SK-N-SH treated with all-trans-retinoic acid at 6 μM for 48 hours (cell line): ENCODE data around the gene NEK4.
A peak's percentile ranks its signal among the peaks of the same experiment; 100 is the strongest.

ENCODE experiments used
- ATAC-seq: fragments of 200-7000 bp; cut with Tn5 transposase; 3 replicates; pipeline ENCODE4 v1.9.1; 2020; ENCODE audit warnings: mild to moderate bottlenecking, moderate library complexity
- ARNTL ChIP-seq: fragments of 450-650 bp; formaldehyde crosslinking; IDR thresholded peaks from 2 replicates; pipeline ENCODE4 v1.5.0; 2020; ENCODE audit warnings: low read depth, mild to moderate bottlenecking, moderate library complexity, borderline replicate concordance
- CREB5 ChIP-seq: fragments of 250-450 bp; sonication (Bioruptor Pico); IDR thresholded peaks from 2 replicates; pipeline ENCODE4 v1.5.1; 2020; ENCODE audit warnings: low read depth, mild to moderate bottlenecking, moderate library complexity
- CSDC2 ChIP-seq: fragments of 250-450 bp; sonication (Bioruptor Pico); IDR thresholded peaks from 2 replicates; pipeline ENCODE4 v1.5.0; 2020; ENCODE audit warnings: mild to moderate bottlenecking, moderate library complexity
- ESRRG ChIP-seq: fragments of 250-450 bp; sonication (Bioruptor Pico); IDR thresholded peaks from 2 replicates; pipeline ENCODE4 v1.6.1; 2021; ENCODE audit warnings: mild to moderate bottlenecking
- GLIS3 ChIP-seq: fragments of 250-450 bp; sonication (Bioruptor Pico); IDR thresholded peaks from 2 replicates; pipeline ENCODE4 v1.5.0; 2020; ENCODE audit warnings: mild to moderate bottlenecking, moderate library complexity
- ISL1 ChIP-seq: fragments of 250-450 bp; sonication (Bioruptor Pico); IDR thresholded peaks from 2 replicates; pipeline ENCODE4 v2.1.2; 2022; ENCODE audit warnings: mild to moderate bottlenecking, moderate library complexity
- OSR1 ChIP-seq: fragments of 250-450 bp; sonication (Bioruptor Pico); IDR thresholded peaks from 2 replicates; pipeline ENCODE4 v1.8.0; 2022; ENCODE audit warnings: moderate library complexity, mild to moderate bottlenecking, inconsistent platforms
- PPARA ChIP-seq: fragments of 250-450 bp; sonication (Bioruptor Pico); IDR thresholded peaks from 2 replicates; pipeline ENCODE4 v1.5.0; 2020; ENCODE audit warnings: mild to moderate bottlenecking, borderline replicate concordance
- RARB ChIP-seq: fragments of 250-450 bp; sonication (Bioruptor Pico); IDR thresholded peaks from 2 replicates; pipeline ENCODE4 v1.8.0; 2021; ENCODE audit warnings: mild to moderate bottlenecking, moderate library complexity
- SNAI2 ChIP-seq: fragments of 250-450 bp; sonication (Bioruptor Pico); IDR thresholded peaks from 2 replicates; pipeline ENCODE4 v1.5.0; 2020; ENCODE audit warnings: mild to moderate bottlenecking, moderate library complexity
- TCF4 ChIP-seq: fragments of 250-450 bp; sonication (Bioruptor Pico); IDR thresholded peaks from 2 replicates; pipeline ENCODE4 v1.8.0; 2021; ENCODE audit warnings: mild to moderate bottlenecking, moderate library complexity, borderline replicate concordance
- TOX ChIP-seq: fragments of 250-450 bp; sonication (Bioruptor Pico); IDR thresholded peaks from 2 replicates; pipeline ENCODE4 v1.8.0; 2021; ENCODE audit warnings: mild to moderate bottlenecking, moderate library complexity, borderline replicate concordance
- TSHZ2 ChIP-seq: fragments of 250-450 bp; sonication (Bioruptor Pico); IDR thresholded peaks from 2 replicates; pipeline ENCODE4 v1.5.0; 2020; ENCODE audit warnings: mild to moderate bottlenecking, moderate library complexity
- ZC3H10 ChIP-seq: fragments of 250-450 bp; sonication (Bioruptor Pico); IDR thresholded peaks from 2 replicates; pipeline ENCODE4 v1.5.1; 2021; ENCODE audit warnings: mild to moderate bottlenecking, moderate library complexity
- ZFP3 ChIP-seq: fragments of 250-450 bp; sonication (Bioruptor Pico); IDR thresholded peaks from 2 replicates; pipeline ENCODE4 v1.5.0; 2020; ENCODE audit warnings: mild to moderate bottlenecking, moderate library complexity
- ZFP30 ChIP-seq: fragments of 450-650 bp; formaldehyde crosslinking; IDR thresholded peaks from 2 replicates; pipeline ENCODE4 v1.5.0; 2022; ENCODE audit warnings: mild to moderate bottlenecking, moderate library complexity
- ZNF565 ChIP-seq: fragments of 450-650 bp; formaldehyde crosslinking; conservative IDR thresholded peaks from 2 replicates; pipeline ENCODE4 v1.5.0; 2020; ENCODE audit warnings: low read depth, mild to moderate bottlenecking, moderate library complexity
- ZNF70 ChIP-seq: fragments of 450-650 bp; formaldehyde crosslinking; IDR thresholded peaks from 2 replicates; pipeline ENCODE4 v1.5.0; 2020; ENCODE audit warnings: mild to moderate bottlenecking, moderate library complexity
- ZNF8 ChIP-seq: fragments of 450-650 bp; formaldehyde crosslinking; IDR thresholded peaks from 2 replicates; pipeline ENCODE4 v1.5.0; 2020; ENCODE audit warnings: mild to moderate bottlenecking, moderate library complexity
- TF ChIP-seq, protein P1 (sequence below): fragments of 250-450 bp; sonication (Bioruptor Pico); IDR thresholded peaks from 2 replicates; pipeline ENCODE4 v1.8.0; 2021; ENCODE audit warnings: low read depth, mild to moderate bottlenecking, moderate library complexity, borderline replicate concordance
- TF ChIP-seq, protein P2 (sequence below): fragments of 250-450 bp; sonication (Bioruptor Pico); IDR thresholded peaks from 2 replicates; pipeline ENCODE4 v1.5.1; 2021; ENCODE audit warnings: mild to moderate bottlenecking, moderate library complexity
- TF ChIP-seq, protein P3 (sequence below): fragments of 250-450 bp; sonication (Bioruptor Pico); IDR thresholded peaks from 2 replicates; pipeline ENCODE4 v1.8.0; 2020; ENCODE audit warnings: mild to moderate bottlenecking, moderate library complexity, borderline replicate concordance

NEK4 gene

GRCh38 chr3:52752045-52752660, 18.6 kb downstream of the NEK4 start (continued):
- TF ChIP-seq, protein P1, sequence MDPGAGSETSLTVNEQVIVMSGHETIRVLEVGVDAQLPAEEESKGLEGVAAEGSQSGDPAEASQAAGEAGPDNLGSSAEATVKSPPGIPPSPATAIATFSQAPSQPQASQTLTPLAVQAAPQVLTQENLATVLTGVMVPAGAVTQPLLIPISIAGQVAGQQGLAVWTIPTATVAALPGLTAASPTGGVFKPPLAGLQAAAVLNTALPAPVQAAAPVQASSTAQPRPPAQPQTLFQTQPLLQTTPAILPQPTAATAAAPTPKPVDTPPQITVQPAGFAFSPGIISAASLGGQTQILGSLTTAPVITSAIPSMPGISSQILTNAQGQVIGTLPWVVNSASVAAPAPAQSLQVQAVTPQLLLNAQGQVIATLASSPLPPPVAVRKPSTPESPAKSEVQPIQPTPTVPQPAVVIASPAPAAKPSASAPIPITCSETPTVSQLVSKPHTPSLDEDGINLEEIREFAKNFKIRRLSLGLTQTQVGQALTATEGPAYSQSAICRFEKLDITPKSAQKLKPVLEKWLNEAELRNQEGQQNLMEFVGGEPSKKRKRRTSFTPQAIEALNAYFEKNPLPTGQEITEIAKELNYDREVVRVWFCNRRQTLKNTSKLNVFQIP (CRISPR knock-in tag), result no peak
- TF ChIP-seq OSR1 (CRISPR knock-in tag) (no peak), CSDC2 (CRISPR knock-in tag) (no peak), SNAI2 (CRISPR knock-in tag) (no peak)

- TF ChIP-seq PPARA, result no peak
- no peak for ATAC-seq
These were observed 27.0 kb downstream of the NEK4 start for GRCh38 chr3:52743721-52744120.

DNA sequence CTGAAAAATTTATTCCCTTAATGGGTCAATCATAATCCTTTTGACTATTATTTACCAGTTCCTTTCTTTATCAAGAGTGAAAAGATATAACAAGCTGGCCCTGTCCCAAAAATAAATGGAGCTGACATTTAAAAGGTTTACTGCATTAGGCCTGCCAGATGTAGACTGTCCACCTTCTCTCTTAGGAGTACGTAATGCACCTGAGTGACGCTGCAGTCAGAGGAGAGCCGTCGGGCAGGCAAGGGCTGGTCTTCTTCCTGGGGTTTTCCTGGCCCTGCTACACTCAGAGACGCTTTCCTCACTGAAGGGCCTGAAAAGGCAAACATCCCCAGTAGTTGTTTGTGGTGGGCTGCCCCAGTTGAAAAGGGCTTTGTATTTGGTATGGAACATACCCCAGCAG, 27.6 kb downstream of the NEK4 start:
- no peak for ATAC-seq
- TF ChIP-seq ESRRG (CRISPR knock-in tag) (no peak), ZNF8 (CRISPR knock-in tag) (no peak), TOX (CRISPR knock-in tag) (no peak), CSDC2 (CRISPR knock-in tag) (no peak), GLIS3 (CRISPR knock-in tag) (no peak), ZFP3 (no peak), ZFP30 (CRISPR knock-in tag) (no peak), ZNF565 (CRISPR knock-in tag) (no peak), OSR1 (CRISPR knock-in tag) (no peak), ARNTL (CRISPR knock-in tag) (no peak), ISL1 (CRISPR knock-in tag) (no peak), SNAI2 (CRISPR knock-in tag) (no peak), ZC3H10 (CRISPR knock-in tag) (no peak), RARB (CRISPR knock-in tag) (no peak), PPARA (no peak), ZNF70 (CRISPR knock-in tag) (no peak), CREB5 (CRISPR knock-in tag) (no peak)
- TF ChIP-seq, protein P1 (CRISPR knock-in tag), result no peak
- TF ChIP-seq, protein P2, sequence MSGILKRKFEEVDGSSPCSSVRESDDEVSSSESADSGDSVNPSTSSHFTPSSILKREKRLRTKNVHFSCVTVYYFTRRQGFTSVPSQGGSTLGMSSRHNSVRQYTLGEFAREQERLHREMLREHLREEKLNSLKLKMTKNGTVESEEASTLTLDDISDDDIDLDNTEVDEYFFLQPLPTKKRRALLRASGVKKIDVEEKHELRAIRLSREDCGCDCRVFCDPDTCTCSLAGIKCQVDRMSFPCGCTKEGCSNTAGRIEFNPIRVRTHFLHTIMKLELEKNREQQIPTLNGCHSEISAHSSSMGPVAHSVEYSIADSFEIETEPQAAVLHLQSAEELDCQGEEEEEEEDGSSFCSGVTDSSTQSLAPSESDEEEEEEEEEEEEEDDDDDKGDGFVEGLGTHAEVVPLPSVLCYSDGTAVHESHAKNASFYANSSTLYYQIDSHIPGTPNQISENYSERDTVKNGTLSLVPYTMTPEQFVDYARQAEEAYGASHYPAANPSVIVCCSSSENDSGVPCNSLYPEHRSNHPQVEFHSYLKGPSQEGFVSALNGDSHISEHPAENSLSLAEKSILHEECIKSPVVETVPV (CRISPR knock-in tag), result no peak
- TF ChIP-seq, protein P3, sequence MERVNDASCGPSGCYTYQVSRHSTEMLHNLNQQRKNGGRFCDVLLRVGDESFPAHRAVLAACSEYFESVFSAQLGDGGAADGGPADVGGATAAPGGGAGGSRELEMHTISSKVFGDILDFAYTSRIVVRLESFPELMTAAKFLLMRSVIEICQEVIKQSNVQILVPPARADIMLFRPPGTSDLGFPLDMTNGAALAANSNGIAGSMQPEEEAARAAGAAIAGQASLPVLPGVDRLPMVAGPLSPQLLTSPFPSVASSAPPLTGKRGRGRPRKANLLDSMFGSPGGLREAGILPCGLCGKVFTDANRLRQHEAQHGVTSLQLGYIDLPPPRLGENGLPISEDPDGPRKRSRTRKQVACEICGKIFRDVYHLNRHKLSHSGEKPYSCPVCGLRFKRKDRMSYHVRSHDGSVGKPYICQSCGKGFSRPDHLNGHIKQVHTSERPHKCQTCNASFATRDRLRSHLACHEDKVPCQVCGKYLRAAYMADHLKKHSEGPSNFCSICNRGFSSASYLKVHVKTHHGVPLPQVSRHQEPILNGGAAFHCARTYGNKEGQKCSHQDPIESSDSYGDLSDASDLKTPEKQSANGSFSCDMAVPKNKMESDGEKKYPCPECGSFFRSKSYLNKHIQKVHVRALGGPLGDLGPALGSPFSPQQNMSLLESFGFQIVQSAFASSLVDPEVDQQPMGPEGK, result no peak
- TF ChIP-seq, all 23 proteins: peak for 0

DNA sequence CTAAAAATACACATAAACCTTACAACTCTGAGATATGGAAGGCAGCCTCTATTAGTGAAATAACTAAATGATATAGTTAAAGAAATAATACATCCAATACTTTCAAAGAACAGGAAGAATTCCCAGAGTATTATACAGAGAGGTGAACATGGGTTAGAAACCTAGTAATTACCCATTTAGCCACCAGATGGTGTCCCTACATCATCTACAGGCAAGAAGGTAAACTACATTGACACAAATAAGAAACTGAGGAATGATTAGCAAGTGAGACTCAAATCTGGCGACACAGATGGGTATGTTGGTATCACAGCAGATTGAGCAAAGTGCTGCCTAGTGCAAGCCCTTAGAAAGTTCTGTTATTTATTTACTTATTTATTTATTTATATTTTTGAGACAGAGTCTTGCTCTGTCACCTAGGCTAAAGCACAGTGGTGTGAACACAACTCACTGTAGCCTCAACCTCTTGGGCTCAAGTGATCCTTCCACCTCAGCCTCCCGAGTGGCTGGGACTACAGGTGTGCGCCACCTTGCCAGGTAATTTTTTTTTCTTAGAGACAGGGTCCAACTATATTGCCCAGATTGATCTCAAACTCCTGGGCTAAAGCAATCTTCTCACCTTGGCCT, 28.2 kb downstream of the NEK4 start:
- ATAC-seq, result peak; percentile 81
- TF ChIP-seq GLIS3 (CRISPR knock-in tag), result no peak
- TF ChIP-seq TOX (CRISPR knock-in tag), result no peak
- no peak for TF ChIP-seq TCF4 (CRISPR knock-in tag)
- TF ChIP-seq TSHZ2 (CRISPR knock-in tag), result no peak
- no peak for TF ChIP-seq ARNTL (CRISPR knock-in tag)
- TF ChIP-seq OSR1 (CRISPR knock-in tag), result no peak
- TF ChIP-seq ZNF8 (CRISPR knock-in tag), result no peak
- TF ChIP-seq, protein P3, result no peak
- TF ChIP-seq ZNF70 (CRISPR knock-in tag), result no peak
